MM.1S (cell line): Measurements from ENCODE around the gene RAB3IL1.

Experiments
- CTCF ChIP-seq: fragments of 300-600 bp; sonication (generic); IDR thresholded peaks from 2 replicates; pipeline ENCODE4 v1.5.1; 2016; ENCODE audit warnings: antibody characterized with exemption, low read length, mixed read lengths
- EZH2phosphoT487 ChIP-seq: fragments of 300-600 bp; sonication (generic); IDR thresholded peaks from 2 replicates; pipeline ENCODE4 v1.6.1; 2018; ENCODE audit warnings: antibody characterized with exemption, low read length

DNA sequence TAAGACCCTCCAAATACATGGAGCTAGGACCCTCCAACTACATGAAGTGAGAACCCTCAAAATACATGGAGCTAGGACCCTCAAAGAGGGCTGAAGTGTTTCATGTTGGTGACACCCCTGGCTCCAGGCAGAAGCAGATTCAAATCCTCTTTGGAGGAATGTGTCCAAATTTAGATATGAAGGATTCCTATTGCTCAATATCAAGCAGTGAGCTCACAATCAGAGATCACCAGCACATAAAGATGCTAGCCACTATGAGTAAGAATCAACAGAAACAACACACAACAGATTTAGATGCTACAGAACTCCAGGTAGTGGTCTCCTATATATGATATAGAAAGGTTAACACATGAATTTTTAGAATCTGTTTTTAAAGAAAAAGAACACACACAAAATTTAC is 11.2 kb upstream of the RAB3IL1 start:
- TF ChIP-seq EZH2phosphoT487, result no peak
- TF ChIP-seq CTCF, result no peak
